SU-DHL-6 (cell line): ENCODE results near the gene CHMP6.

ENCODE experiments used
- H2AFZ ChIP-seq: fragments of 200-600 bp; sonication (generic); 2 replicates; pipeline ENCODE4 v1.6.1; 2014; ENCODE audit warnings: low read depth, mild to moderate bottlenecking, moderate library complexity, mixed read lengths, antibody characterized with exemption, low read length; ENCODE audit not compliant: severe bottlenecking
- H3F3A ChIP-seq: fragments of 200-600 bp; shearing (Covaris generic); 2 replicates; pipeline ENCODE4 v1.6.0; 2016; ENCODE audit warnings: antibody characterized with exemption, mild to moderate bottlenecking; ENCODE audit not compliant: insufficient read depth
- H3K27ac ChIP-seq: fragments of 200-600 bp; sonication (generic); 2 replicates; pipeline ENCODE4 v1.5.1; 2016; ENCODE audit warnings: low read depth, mild to moderate bottlenecking, low read length, moderate library complexity, mixed read lengths
- H3K27me3 ChIP-seq: fragments of 200-600 bp; sonication (generic), shearing (Covaris generic); 2 replicates; pipeline ENCODE4 v1.6.0; 2014; ENCODE audit warnings: mild to moderate bottlenecking, low read length
- H3K36me3 ChIP-seq: fragments of 200-600 bp; sonication (generic); 2 replicates; pipeline ENCODE4 v1.6.1; 2014; ENCODE audit warnings: mild to moderate bottlenecking, low read length, mixed read lengths
- H3K4me2 ChIP-seq: fragments of 300-600, 200-600 bp; shearing (Covaris generic), sonication (generic); 2 replicates; pipeline ENCODE4 v1.6.0; 2014; ENCODE audit warnings: low read length, low read depth, mild to moderate bottlenecking; ENCODE audit not compliant: poor library complexity, severe bottlenecking
- H3K4me3 ChIP-seq: fragments of 200-600 bp; sonication (generic); 2 replicates; pipeline ENCODE4 v1.5.1; 2014; ENCODE audit warnings: antibody characterized with exemption, low read length, mild to moderate bottlenecking, mixed read lengths; ENCODE audit not compliant: insufficient read depth, poor library complexity, severe bottlenecking
- H3K79me2 ChIP-seq: fragments of 200-600 bp; sonication (generic); 2 replicates; pipeline ENCODE4 v1.6.1; 2014; ENCODE audit warnings: mild to moderate bottlenecking, low read length, moderate library complexity; ENCODE audit not compliant: insufficient read depth
- H3K9ac ChIP-seq: fragments of 200-600 bp; sonication (generic); 2 replicates; pipeline ENCODE4 v1.7.0; 2014; ENCODE audit warnings: mild to moderate bottlenecking, low read length
- H3K9me2 ChIP-seq: fragments of 200-600 bp; sonication (generic); replicated peaks from 2 replicates; pipeline ENCODE4 v1.6.1; 2014; ENCODE audit warnings: low read length; ENCODE audit not compliant: insufficient read depth
- H3K9me3 ChIP-seq: fragments of 200-600 bp; sonication (generic); 2 replicates; pipeline ENCODE4 v1.6.1; 2014; ENCODE audit warnings: low read length, mixed read lengths; ENCODE audit not compliant: insufficient read depth
- H4K20me1 ChIP-seq: fragments of 200-600 bp; sonication (generic); 2 replicates; pipeline ENCODE4 v1.6.1; 2014; ENCODE audit warnings: low read depth, mild to moderate bottlenecking, antibody characterized with exemption, low read length, moderate library complexity, mixed read lengths
- EZH2phosphoT487 ChIP-seq: fragments of 200-600 bp; sonication (generic), shearing (Covaris generic); conservative IDR thresholded peaks from 2 replicates; pipeline ENCODE4 v1.6.1; 2018; ENCODE audit warnings: mild to moderate bottlenecking, antibody characterized with exemption, low read length, moderate library complexity, mixed read lengths
- TF ChIP-seq, protein P1 (sequence below): fragments of 200-600 bp; sonication (generic); IDR thresholded peaks from one replicate; pipeline ENCODE4 v1.5.1; 2017; ENCODE audit warnings: antibody characterized with exemption, mild to moderate bottlenecking, low read length, moderate library complexity; ENCODE audit not compliant: insufficient read depth, poor library complexity, severe bottlenecking

The CHMP6 gene

DNA sequence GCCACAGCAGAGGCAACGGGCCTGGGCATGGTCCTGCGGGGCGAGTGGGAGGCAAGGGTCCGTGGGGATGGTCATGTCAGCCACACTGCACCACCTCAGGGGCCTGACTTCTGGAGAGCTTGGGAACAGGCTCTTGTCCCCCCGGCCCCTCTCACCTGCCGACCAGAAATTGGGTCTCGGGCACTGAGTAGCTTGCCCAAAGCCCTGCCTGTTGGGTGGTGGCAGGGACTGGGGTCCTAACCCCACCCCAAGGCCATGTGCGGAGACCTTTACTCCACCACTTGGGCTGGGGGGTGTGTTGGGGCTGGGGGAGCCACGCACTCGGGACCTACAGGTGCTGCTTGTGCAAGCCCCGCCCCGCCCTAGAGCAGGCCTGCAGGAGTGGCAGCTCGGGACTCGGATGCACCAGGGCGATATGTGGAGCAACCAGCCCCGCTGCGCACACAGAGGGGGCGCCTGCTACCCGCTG, 24.2 kb upstream of the CHMP6 start:
- Histone ChIP-seq H3K9me3 (no peaks in the 10 kb centered on the region), H3K27me3 (no peaks in the 10 kb centered on the region), H3K79me2 (no peaks in the 10 kb centered on the region), H3K9me2 (no peaks in the 10 kb centered on the region), H3K27ac (no peak overlapping the region), H3F3A (no peaks in the 10 kb centered on the region), H3K36me3 (no peaks in the 10 kb centered on the region), H3K4me2 (no peak overlapping the region), H2AFZ (no peak overlapping the region), H3K9ac (no peak overlapping the region), H4K20me1 (no peaks in the 10 kb centered on the region), H3K4me3 (no peak overlapping the region)
- no peak for TF ChIP-seq EZH2phosphoT487
- TF ChIP-seq, protein P1, sequence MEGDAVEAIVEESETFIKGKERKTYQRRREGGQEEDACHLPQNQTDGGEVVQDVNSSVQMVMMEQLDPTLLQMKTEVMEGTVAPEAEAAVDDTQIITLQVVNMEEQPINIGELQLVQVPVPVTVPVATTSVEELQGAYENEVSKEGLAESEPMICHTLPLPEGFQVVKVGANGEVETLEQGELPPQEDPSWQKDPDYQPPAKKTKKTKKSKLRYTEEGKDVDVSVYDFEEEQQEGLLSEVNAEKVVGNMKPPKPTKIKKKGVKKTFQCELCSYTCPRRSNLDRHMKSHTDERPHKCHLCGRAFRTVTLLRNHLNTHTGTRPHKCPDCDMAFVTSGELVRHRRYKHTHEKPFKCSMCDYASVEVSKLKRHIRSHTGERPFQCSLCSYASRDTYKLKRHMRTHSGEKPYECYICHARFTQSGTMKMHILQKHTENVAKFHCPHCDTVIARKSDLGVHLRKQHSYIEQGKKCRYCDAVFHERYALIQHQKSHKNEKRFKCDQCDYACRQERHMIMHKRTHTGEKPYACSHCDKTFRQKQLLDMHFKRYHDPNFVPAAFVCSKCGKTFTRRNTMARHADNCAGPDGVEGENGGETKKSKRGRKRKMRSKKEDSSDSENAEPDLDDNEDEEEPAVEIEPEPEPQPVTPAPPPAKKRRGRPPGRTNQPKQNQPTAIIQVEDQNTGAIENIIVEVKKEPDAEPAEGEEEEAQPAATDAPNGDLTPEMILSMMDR = no peak

DNA sequence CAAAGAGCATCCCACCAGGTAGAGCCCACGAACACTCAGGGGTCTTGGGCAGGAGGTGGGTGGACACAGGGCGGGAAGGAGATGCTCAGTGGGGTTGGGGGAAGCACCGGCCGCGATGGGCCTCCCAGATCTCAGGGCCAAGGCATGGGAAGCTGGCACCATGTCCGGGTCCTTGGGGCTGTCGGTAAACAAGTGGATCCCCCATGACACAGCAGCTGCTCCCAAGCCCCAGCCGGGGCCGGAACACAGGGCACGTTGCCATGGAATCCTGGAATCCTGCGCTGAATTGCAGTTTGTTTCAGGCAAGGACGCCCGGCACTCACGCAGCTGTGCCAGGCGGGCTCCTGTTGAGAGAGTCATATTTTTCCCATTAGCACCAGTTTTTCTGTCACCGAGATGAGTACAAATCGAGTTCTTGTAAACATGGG, 23.0 kb upstream of the CHMP6 start:
- Histone ChIP-seq H3K9me3 (no peaks in the 10 kb centered on the region), H3K4me2 (no peak overlapping the region), H3K27me3 (no peaks in the 10 kb centered on the region), H3F3A (no peaks in the 10 kb centered on the region), H3K9me2 (no peaks in the 10 kb centered on the region), H3K9ac (no peak overlapping the region), H3K4me3 (no peak overlapping the region), H2AFZ (no peak overlapping the region), H4K20me1 (no peaks in the 10 kb centered on the region), H3K79me2 (no peaks in the 10 kb centered on the region), H3K36me3 (no peaks in the 10 kb centered on the region), H3K27ac (no peak overlapping the region)
- TF ChIP-seq EZH2phosphoT487 = no peak
- TF ChIP-seq, protein P1 = no peak

DNA sequence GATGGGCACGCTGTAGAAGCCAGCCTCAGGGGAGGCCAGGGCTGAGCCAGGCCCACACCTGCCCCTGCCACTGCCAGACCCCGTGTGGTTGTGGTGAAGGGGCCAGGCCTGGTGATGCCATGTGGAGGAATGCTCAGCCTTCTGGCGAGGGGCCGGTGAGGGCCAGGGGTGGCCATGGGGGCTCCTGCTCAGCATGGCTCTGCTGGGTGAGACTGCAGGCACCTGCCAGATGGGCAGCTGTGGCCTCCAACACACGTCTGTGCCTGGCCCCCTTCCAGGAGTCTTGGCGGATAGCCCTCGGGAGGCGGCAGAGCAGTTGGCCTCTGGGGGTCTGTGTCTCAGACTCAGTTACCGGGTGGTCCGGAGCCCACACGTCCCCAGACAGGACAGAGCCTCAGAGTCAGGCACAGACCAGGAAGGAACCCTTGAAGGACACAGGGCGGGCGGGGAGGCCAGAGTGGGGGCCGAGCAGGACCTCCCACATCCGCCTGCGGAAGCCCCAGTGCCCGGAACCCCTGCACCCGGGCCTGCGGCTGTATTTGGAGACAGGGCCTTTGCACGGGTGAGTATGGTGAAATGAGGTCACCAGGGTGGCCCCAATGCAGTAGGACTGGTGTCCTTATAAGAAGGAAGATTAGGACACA, 22.5 kb upstream of the CHMP6 start:
- H3K79me2 ChIP-seq = no peaks in the 10 kb centered on the region
- H3K9me3 ChIP-seq = no peaks in the 10 kb centered on the region
- no peaks in the 10 kb centered on the region for H3K27me3 ChIP-seq
- no peaks in the 10 kb centered on the region for H3K9me2 ChIP-seq
- no peak overlapping the region for H3K27ac ChIP-seq
- no peak overlapping the region for H3K4me3 ChIP-seq
- H3K4me2 ChIP-seq = no peak overlapping the region
- H4K20me1 ChIP-seq = no peaks in the 10 kb centered on the region
- H2AFZ ChIP-seq = no peak overlapping the region
- H3K9ac ChIP-seq = no peak overlapping the region
- TF ChIP-seq EZH2phosphoT487 = no peak
- TF ChIP-seq, protein P1 = no peak
- H3K36me3 ChIP-seq = no peaks in the 10 kb centered on the region
- no peaks in the 10 kb centered on the region for H3F3A ChIP-seq
